GM12878 (cell line): ENCODE results near the gene SLC22A12. TPM values are rescaled to one million over a fixed set of nuclear protein-coding genes. Genes with fewer than 3 reads are reported as not detected.

Experiments
- ATAC-seq: fragments of 200-7000 bp; cut with Tn5 transposase; 3 replicates; pipeline ENCODE4 v1.9.1; 2020; ENCODE audit warnings: mild to moderate bottlenecking, moderate library complexity
- BruUV-seq: library from RNA; stranded (reverse); fragments of 400-500 nt; replicated peaks from 2 replicates; lab custom pipeline; 2021; lab: Mats Ljungman, UMichigan
- CTCF ChIA-PET: fragments of 300-600 bp; sonication (Branson Sonifier 250); formaldehyde crosslinking; extraction: SDS; loops from one replicate; lab custom pipeline; 2021; ENCODE audit warnings: inconsistent platforms; lab: Yijun Ruan, JAX
- POLR2A ChIA-PET: fragments of 350-600 bp; formaldehyde crosslinking; extraction: SDS; loops from one replicate; lab custom pipeline; 2021; ENCODE audit warnings: inconsistent platforms; lab: Charles Lee
- RAD21 ChIA-PET: fragments of 300-600 bp; sonication (Branson Sonifier 250); formaldehyde crosslinking; loops from one replicate; lab custom pipeline; 2023; ENCODE audit warnings: antibody characterized with exemption; ENCODE audit not compliant: unreplicated experiment; lab: Charles Lee
- SMC1A ChIA-PET: fragments of 300-600 bp; sonication (Branson Sonifier 250); formaldehyde crosslinking; loops from one replicate; lab custom pipeline; 2023; ENCODE audit not compliant: unreplicated experiment, uncharacterized antibody; lab: Charles Lee
- DNase-seq: peaks from one replicate; pipeline ENCODE4 v3.0.0-alpha.2; 2011; ENCODE audit warnings: low read depth, low spot score
- FAIRE-seq: peaks from 3 replicates; lab custom pipeline; 2011; peaks lifted over from hg19 to GRCh38; lab: Jason Lieb, UNC
- H2AFZ ChIP-seq: 2 replicates; pipeline ENCODE4 v1.6.0; 2011; ENCODE audit warnings: low read depth, low read length, control low read depth; ENCODE audit not compliant: control insufficient read depth
- H3K27ac ChIP-seq: 2 replicates; pipeline ENCODE4 v1.5.1; 2011; ENCODE audit warnings: control low read depth; ENCODE audit not compliant: control insufficient read depth, insufficient read depth
- H3K27me3 ChIP-seq, 2 experiments: replicated peaks in 1 of 2; 2 replicates each; pipeline versions ENCODE4 v1.6.0 to v1.6.1; 2011; ENCODE audit warnings: low read length in 1 of 2; ENCODE audit not compliant: control insufficient read depth in 2 of 2, insufficient read depth in 2 of 2
- H3K36me3 ChIP-seq, 2 experiments: 2 replicates each; pipeline ENCODE4 v1.5.1; 2011; ENCODE audit warnings: low read length in 1 of 2; ENCODE audit not compliant: control insufficient read depth in 2 of 2, insufficient read depth in 2 of 2
- H3K4me1 ChIP-seq: 2 replicates; pipeline ENCODE4 v1.6.1; 2011; ENCODE audit warnings: mild to moderate bottlenecking, low read length, moderate library complexity, mixed read lengths; ENCODE audit not compliant: control insufficient read depth, insufficient read depth
- H3K4me2 ChIP-seq: 2 replicates; pipeline ENCODE4 v1.6.0; 2011; ENCODE audit warnings: control low read depth; ENCODE audit not compliant: control insufficient read depth, insufficient read depth
- H3K4me3 ChIP-seq: fragments of 200-600 bp; sonication (generic); 2 replicates; pipeline ENCODE4 v1.5.1; 2016
- H3K79me2 ChIP-seq: 2 replicates; pipeline ENCODE4 v1.6.0; 2011; ENCODE audit warnings: low read length; ENCODE audit not compliant: control insufficient read depth, insufficient read depth
- H3K9ac ChIP-seq: 2 replicates; pipeline ENCODE4 v1.8.0; 2011; ENCODE audit warnings: low read length, control low read depth, mixed read lengths; ENCODE audit not compliant: control insufficient read depth, insufficient read depth
- H3K9me3 ChIP-seq: replicated peaks from 3 replicates; pipeline ENCODE4 v1.5.1; 2011; ENCODE audit warnings: mild to moderate bottlenecking, low read length; ENCODE audit not compliant: control insufficient read depth, insufficient read depth
- H4K20me1 ChIP-seq: 2 replicates; pipeline ENCODE4 v1.6.0; 2011; ENCODE audit not compliant: control insufficient read depth, insufficient read depth
- BHLHE40 ChIP-seq, 2 experiments: fragments of 450-650 bp in 1 of 2; IDR thresholded peaks; 2 replicates each; pipeline ENCODE4 v1.6.1; 2011 to 2017; ENCODE audit warnings: low read depth in 2 of 2, borderline replicate concordance in 1 of 2, improper control_type of control experiment in 1 of 2, low read length in 1 of 2, mild to moderate bottlenecking in 1 of 2
- WGBS: methylation state at CpG from one replicate; pipeline ENCODE4 v1.1.6; 2016; ENCODE audit warnings: low lambda C conversion rate; ENCODE audit not compliant: insufficient replicate concordance, insufficient coverage; ENCODE audit errors: missing lambda C conversion rate; 5-methylcytosine and 5-hydroxymethylcytosine counted together
- in situ Hi-C: fragments of 300-500 bp; cut with MboI; formaldehyde crosslinking; loops from 9 replicates; pipeline ENCODE4 v1.14.3; 2018; ENCODE audit warnings: mixed read lengths
- intact Hi-C: fragments of 100-400 bp; cut with micrococcal nuclease; formaldehyde crosslinking; loops from one replicate; pipeline ENCODE4 v1.14.2; 2022; ENCODE audit not compliant: unreplicated experiment
- polyA plus RNA-seq, 11 experiments: library from polyadenylated mRNA; depleted of rRNA in 4 of 11; unstranded in 6 of 11; stranded (reverse) in 5 of 11; fragments of >200 nt; fragmentation: Nextera tagmentation in 4 of 11; fragmentation: Illumina TruSeq in 1 of 11; extraction: Ambion mirVana in 4 of 11; extraction: Trizol in 1 of 11; gene quantifications; 1 replicate in 1 of 11; 2 replicates in 10 of 11; pipeline versions ENCODE4 v1.2.1 to v1.2.3, GENCODE V29; 2011 to 2016; ENCODE audit warnings: inconsistent platforms in 2 of 11, missing spikeins in 2 of 11, low read depth in 1 of 11
- total RNA-seq, 4 experiments: library from RNA; depleted of rRNA in 3 of 4; stranded (reverse); fragments of >200 nt in 3 of 4; fragmentation: Illumina TruSeq in 1 of 4; extraction: Trizol in 1 of 4; gene quantifications; 2 replicates each; pipeline versions ENCODE4 v1.2.1 to v1.2.3, GENCODE V29; 2013 to 2021
- TF ChIP-seq, protein P1 (sequence below): fragments of 450-650 bp; formaldehyde crosslinking; IDR thresholded peaks from 2 replicates; pipeline ENCODE4 v1.4.0; 2020; ENCODE audit warnings: mild to moderate bottlenecking, moderate library complexity
- TF ChIP-seq, protein P2 (sequence below): fragments of 450-650 bp; IDR thresholded peaks from 2 replicates; pipeline ENCODE4 v1.6.1; 2016; ENCODE audit warnings: mild to moderate bottlenecking, moderate library complexity, borderline replicate concordance

SLC22A12 gene
- total and polyA plus RNA-seq, 10 of the 15 experiments (the other 5 are each of a cell fraction or from before 2014, with no cell fraction given), result not detected

DNA sequence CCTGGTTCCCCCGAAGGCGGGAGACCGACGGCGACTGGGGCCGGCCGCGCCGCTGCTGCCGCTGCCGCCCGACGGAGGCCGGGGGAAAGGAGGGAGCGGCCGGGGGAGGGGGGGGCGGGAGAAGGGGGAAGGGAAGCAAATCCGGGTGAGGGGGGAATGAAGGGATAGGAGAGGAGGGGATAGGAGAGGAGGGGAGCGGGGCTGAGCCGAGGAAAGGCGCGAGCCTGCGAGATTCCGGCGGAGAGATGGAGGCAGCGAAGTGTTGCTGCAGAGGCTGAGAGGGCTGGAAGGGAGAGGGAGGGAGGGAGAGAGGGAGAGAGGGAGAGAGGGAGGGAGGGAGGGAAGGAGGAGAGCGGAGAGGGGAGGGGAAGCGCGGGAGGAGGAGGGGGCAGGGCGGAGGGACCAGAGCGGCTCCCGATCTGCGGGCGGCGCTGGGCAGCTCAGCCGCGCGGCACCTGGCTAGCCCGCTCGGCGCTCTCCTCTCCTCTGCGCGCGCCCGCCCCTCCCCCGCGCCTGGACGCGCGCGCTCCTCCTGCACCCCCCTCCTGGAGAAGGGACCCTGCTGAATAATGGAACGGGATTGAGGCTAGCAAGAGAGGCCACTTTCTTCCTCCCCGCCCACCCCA is 52.3 kb downstream of the SLC22A12 start (continued):
- TF ChIP-seq, protein P1, sequence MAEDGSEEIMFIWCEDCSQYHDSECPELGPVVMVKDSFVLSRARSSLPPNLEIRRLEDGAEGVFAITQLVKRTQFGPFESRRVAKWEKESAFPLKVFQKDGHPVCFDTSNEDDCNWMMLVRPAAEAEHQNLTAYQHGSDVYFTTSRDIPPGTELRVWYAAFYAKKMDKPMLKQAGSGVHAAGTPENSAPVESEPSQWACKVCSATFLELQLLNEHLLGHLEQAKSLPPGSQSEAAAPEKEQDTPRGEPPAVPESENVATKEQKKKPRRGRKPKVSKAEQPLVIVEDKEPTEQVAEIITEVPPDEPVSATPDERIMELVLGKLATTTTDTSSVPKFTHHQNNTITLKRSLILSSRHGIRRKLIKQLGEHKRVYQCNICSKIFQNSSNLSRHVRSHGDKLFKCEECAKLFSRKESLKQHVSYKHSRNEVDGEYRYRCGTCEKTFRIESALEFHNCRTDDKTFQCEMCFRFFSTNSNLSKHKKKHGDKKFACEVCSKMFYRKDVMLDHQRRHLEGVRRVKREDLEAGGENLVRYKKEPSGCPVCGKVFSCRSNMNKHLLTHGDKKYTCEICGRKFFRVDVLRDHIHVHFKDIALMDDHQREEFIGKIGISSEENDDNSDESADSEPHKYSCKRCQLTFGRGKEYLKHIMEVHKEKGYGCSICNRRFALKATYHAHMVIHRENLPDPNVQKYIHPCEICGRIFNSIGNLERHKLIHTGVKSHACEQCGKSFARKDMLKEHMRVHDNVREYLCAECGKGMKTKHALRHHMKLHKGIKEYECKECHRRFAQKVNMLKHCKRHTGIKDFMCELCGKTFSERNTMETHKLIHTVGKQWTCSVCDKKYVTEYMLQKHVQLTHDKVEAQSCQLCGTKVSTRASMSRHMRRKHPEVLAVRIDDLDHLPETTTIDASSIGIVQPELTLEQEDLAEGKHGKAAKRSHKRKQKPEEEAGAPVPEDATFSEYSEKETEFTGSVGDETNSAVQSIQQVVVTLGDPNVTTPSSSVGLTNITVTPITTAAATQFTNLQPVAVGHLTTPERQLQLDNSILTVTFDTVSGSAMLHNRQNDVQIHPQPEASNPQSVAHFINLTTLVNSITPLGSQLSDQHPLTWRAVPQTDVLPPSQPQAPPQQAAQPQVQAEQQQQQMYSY (CRISPR knock-in tag), result no peak

DNA sequence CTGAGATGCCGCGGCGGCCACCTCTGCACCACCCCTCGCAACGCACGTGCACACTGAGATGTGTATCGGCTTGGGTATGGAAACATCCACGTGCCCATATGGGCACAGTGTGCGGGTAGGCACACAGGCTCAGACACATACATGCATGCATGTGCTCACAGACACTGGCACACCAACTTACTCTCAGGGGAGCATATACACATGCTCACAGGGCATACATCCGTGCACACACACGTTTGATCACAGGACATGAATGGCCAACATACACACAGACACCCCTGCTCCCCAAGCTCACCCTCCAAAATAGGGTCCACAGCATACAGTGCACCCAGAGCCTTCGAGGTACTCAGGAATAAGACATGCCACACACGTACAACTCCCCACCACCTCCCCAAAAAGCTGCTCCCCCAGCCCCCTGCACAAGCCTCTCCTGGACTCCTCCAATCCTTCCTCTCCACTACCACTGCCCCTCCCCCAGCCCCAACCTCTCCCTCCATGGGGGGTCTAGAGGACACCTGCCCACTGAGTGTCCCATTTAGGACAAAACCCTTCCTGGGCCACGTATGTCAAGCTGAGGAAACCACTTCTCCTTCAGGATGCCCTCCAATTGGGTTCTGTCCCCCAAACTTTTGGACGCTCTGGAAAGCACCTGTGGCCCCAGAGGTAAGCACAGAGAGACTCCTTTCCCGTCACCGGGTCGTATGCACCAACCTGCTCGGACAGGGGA is 53.1 kb downstream of the SLC22A12 start:
- Histone ChIP-seq H3K36me3 (no peaks in the 10 kb centered on the region), H3K4me1 (no peaks in the 10 kb centered on the region), H3K9me3 (no peaks in the 10 kb centered on the region), H3K4me3 (no peak overlapping the region), H3K9ac (no peak overlapping the region), H2AFZ (no peak overlapping the region), H4K20me1 (no peaks in the 10 kb centered on the region), H3K4me2 (no peak overlapping the region), H3K27ac (no peak overlapping the region), H3K79me2 (no peaks in the 10 kb centered on the region), H3K27me3 (peaks cover 8 to 20% of the 10 kb centered on the region in 2 experiments; a peak in 3 of 4 replicates)
- in situ Hi-C loops, result no loop called here
- no peak for FAIRE-seq
- WGBS, result 4% methylated on average over 18 of the region's 19 CpGs
- no peak; the same call in 2 of the 3 replicates for ATAC-seq
- ChIA-PET POLR2A (no interaction called here), CTCF (interaction anchor here (1.2 kb wide), 1 partner anchor 8 kb away, joined by 4 read pairs; no protein-coding TSS in a partner anchor), SMC1A (interaction anchor here (0.9 kb wide), 1 partner anchor 284 kb away, joined by 4 read pairs; no protein-coding TSS in a partner anchor), RAD21 (interaction anchor here (0.9 to 1.8 kb wide), 3 partner anchors 45 to 326 kb away, joined by 3 to 4 read pairs (median 3); partner anchors contain the start of gene PRDX5)
- intact Hi-C loops, result no loop called here
- BruUV-seq, result no TSS peak
- TF ChIP-seq, protein P2, sequence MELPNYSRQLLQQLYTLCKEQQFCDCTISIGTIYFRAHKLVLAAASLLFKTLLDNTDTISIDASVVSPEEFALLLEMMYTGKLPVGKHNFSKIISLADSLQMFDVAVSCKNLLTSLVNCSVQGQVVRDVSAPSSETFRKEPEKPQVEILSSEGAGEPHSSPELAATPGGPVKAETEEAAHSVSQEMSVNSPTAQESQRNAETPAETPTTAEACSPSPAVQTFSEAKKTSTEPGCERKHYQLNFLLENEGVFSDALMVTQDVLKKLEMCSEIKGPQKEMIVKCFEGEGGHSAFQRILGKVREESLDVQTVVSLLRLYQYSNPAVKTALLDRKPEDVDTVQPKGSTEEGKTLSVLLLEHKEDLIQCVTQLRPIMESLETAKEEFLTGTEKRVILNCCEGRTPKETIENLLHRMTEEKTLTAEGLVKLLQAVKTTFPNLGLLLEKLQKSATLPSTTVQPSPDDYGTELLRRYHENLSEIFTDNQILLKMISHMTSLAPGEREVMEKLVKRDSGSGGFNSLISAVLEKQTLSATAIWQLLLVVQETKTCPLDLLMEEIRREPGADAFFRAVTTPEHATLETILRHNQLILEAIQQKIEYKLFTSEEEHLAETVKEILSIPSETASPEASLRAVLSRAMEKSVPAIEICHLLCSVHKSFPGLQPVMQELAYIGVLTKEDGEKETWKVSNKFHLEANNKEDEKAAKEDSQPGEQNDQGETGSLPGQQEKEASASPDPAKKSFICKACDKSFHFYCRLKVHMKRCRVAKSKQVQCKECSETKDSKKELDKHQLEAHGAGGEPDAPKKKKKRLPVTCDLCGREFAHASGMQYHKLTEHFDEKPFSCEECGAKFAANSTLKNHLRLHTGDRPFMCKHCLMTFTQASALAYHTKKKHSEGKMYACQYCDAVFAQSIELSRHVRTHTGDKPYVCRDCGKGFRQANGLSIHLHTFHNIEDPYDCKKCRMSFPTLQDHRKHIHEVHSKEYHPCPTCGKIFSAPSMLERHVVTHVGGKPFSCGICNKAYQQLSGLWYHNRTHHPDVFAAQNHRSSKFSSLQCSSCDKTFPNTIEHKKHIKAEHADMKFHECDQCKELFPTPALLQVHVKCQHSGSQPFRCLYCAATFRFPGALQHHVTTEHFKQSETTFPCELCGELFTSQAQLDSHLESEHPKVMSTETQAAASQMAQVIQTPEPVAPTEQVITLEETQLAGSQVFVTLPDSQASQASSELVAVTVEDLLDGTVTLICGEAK, result no peak
- TF ChIP-seq BHLHE40 (IDR thresholded peaks at IDR 0.05; ENCODE audit: borderline replicate concordance in 1 of 2, low read depth in 2 of 2, low read length in 1 of 2), result peak in 1 of 2 experiments; percentile 66; a peak in 2 of 4 replicates
- DNase-seq, result no peak
